HS-27A (cell line): ENCODE measurements around the gene ZSWIM1.
"Not testable (repeated sequence)": the region's sequence is repeated elsewhere in the genome, so short reads cannot be mapped to it uniquely, and the experiment has no call there.

Experiments used
- DNase-seq: peaks from one replicate; pipeline ENCODE4 v3.0.0-alpha.2; 2012; ENCODE audit warnings: low read depth, missing footprints

The ZSWIM1 gene

GRCh38 chr20:45890077-45890984, 9.3 kb downstream of the ZSWIM1 start:
- no peak for DNase-seq

GRCh38 chr20:45890985-45891983, 10.3 kb downstream of the ZSWIM1 start, which contains the start of the genes CTSA and NEURL2:
TSS of gene CTSA (plus strand) at chr20:45891335. CDS start at chr20:45891569, 234 bp downstream.
TSS of gene NEURL2 (minus strand) at chr20:45891208. CDS start at chr20:45890991, 217 bp downstream.
- peak; percentile 84 for DNase-seq

GRCh38 chr20:45892049-45892825, 11.2 kb downstream of the ZSWIM1 start:
- DNase-seq = no peak

GRCh38 chr20:45892828-45893500, 11.9 kb downstream of the ZSWIM1 start:
- DNase-seq = no peak

- no peak for DNase-seq
These were observed 12.8 kb downstream of the ZSWIM1 start for GRCh38 chr20:45893831-45894230.

- no peak for DNase-seq
These were observed 13.8 kb downstream of the ZSWIM1 start for GRCh38 chr20:45894797-45895196.

GRCh38 chr20:45896641-45897161, 15.7 kb downstream of the ZSWIM1 start:
- no peak for DNase-seq

- no peak for DNase-seq
These were observed 16.3 kb downstream of the ZSWIM1 start for GRCh38 chr20:45897289-45897688.

- no peak for DNase-seq
These were observed 16.7 kb downstream of the ZSWIM1 start for GRCh38 chr20:45897692-45898091.

- no peak for DNase-seq
These were observed 17.3 kb downstream of the ZSWIM1 start for GRCh38 chr20:45898285-45898684.

- no peak for DNase-seq
These were observed 18.2 kb downstream of the ZSWIM1 start for GRCh38 chr20:45899046-45899835.

GRCh38 chr20:45901332-45901731, 20.3 kb downstream of the ZSWIM1 start:
- not testable (repeated sequence) for DNase-seq

GRCh38 chr20:45902199-45902701, 21.2 kb downstream of the ZSWIM1 start:
- DNase-seq = no peak

- DNase-seq = no peak
These were observed 23.8 kb downstream of the ZSWIM1 start for GRCh38 chr20:45904583-45905504.

- no peak for DNase-seq
These were observed 24.6 kb downstream of the ZSWIM1 start for GRCh38 chr20:45905505-45906079.

GRCh38 chr20:45907219-45907948, 26.4 kb downstream of the ZSWIM1 start:
- no peak for DNase-seq

GRCh38 chr20:45908084-45908483, 27.1 kb downstream of the ZSWIM1 start:
- no peak for DNase-seq
